Activated CD4-positive, alpha-beta T cell treated with anti-CD3 and anti-CD28 coated beads, Interleukin-2, amount 10 ng/mL, durations not matched to agents 7 days and 5 days (primary cell): ENCODE results near the gene MFRP. TPM values are rescaled to one million over a fixed set of nuclear protein-coding genes. Genes with fewer than 3 reads are reported as not detected.
"Not testable (repeated sequence)": the region's sequence is repeated elsewhere in the genome, so short reads cannot be mapped to it uniquely, and the experiment has no call there.

Source experiments
- CTCF ChIA-PET: fragments of 350-600 bp; sonication (Branson Sonifier 250); formaldehyde crosslinking; loops from one replicate; lab custom pipeline; 2021; ENCODE audit warnings: antibody characterized with exemption; lab: Charles Lee
- POLR2A ChIA-PET: fragments of 350-600 bp; sonication (Branson Sonifier 250); formaldehyde crosslinking; loops from one replicate; lab custom pipeline; 2021; ENCODE audit warnings: antibody characterized with exemption; lab: Charles Lee
- DNase-seq: peaks from one replicate; pipeline ENCODE4 v3.0.0-alpha.2; 2020
- H3K27ac Mint-ChIP-seq: one replicate; pipeline ENCODE4 v1.8.0; 2021; ENCODE audit warnings: mild to moderate bottlenecking, moderate library complexity, mixed read lengths
- H3K27me3 Mint-ChIP-seq: one replicate; pipeline ENCODE4 v1.8.0; 2021; ENCODE audit warnings: mixed read lengths
- H3K36me3 Mint-ChIP-seq: one replicate; pipeline ENCODE4 v1.8.0; 2021; ENCODE audit warnings: low read depth, mixed read lengths
- H3K4me1 Mint-ChIP-seq: one replicate; pipeline ENCODE4 v1.8.0; 2021; ENCODE audit warnings: mixed read lengths
- H3K4me3 Mint-ChIP-seq: one replicate; pipeline ENCODE4 v1.8.0; 2021; ENCODE audit warnings: mild to moderate bottlenecking, moderate library complexity, mixed read lengths
- H3K9me3 Mint-ChIP-seq: one replicate; pipeline ENCODE4 v1.8.0; 2021; ENCODE audit warnings: mixed read lengths
- total RNA-seq, 2 experiments: library from RNA; stranded (reverse); gene quantifications; one replicate each; pipeline ENCODE4 v1.2.3, GENCODE V29; 2021

The MFRP gene
- total RNA-seq: not detected

DNA sequence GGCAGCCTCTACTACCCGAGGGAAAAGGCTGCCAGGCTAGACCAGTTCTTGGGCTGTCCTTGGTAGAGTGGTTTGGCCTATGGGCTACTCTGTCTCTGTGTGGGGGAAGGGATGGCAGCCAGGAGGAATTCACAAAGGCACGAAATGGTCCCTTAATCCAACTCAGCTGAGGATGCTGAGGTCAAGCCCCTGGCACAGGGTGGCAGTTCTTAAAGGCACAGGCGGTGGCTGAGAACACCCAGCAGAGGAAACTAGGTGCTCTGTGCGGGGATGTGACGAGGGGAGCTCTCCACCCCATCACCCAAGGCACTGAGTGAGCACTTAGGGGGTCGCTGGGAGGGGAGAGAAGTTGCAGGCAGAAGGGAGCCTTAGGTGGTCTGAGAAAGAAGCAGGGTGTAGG is at the start of gene MFRP:
TSS of gene MFRP (minus strand) at position 101 of the 400 bp plus-strand sequence. CDS start 192 bp downstream, outside the sequence.
- no peak within 1 kb of the TSS for H3K4me3 Mint-ChIP-seq
- no peaks in the 10 kb centered on the region for H3K36me3 Mint-ChIP-seq
- no peak for DNase-seq
- CTCF ChIA-PET: interaction anchor here (3.1 to 6.6 kb wide), 2 partner anchors 8 to 10 kb away, joined by 19 to 50 read pairs; no protein-coding TSS in a partner anchor
- peaks cover 33% of the 10 kb centered on the region for H3K27me3 Mint-ChIP-seq
- POLR2A ChIA-PET: no interaction called here
- no peak within 1 kb of the TSS for H3K27ac Mint-ChIP-seq
- H3K4me1 Mint-ChIP-seq: peaks cover 11% of the 10 kb centered on the region
- no peaks in the 10 kb centered on the region for H3K9me3 Mint-ChIP-seq

DNA sequence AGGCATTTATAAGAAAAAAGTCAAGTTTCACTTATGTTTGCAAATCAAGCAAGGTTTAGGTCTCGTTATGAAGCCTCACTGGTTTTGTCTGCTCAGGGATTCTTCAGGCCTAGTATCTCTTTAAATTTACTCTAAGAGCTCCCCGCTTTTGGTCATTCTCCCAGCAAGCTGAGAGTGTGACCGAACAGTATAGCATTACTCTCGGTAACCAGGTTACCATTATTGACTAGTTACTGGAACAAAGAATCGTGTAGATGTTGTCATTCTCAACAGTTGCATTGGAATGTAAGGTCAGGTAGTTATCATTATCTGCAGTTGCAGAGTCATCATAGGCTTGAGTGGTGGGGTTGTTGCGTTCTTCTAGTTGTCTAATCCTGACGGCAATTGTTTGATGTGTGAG is 44.8 kb upstream of the MFRP start:
- H3K27me3 Mint-ChIP-seq: peaks cover 20% of the 10 kb centered on the region
- ChIA-PET POLR2A (no interaction called here), CTCF (interaction anchor here (1.0 kb wide), 1 partner anchor 10 kb away, joined by 3 read pairs; the partner anchor contains the start of gene USP2)
- H3K27ac Mint-ChIP-seq: no peak overlapping the region
- H3K36me3 Mint-ChIP-seq: no peaks in the 10 kb centered on the region
- H3K4me1 Mint-ChIP-seq: no peaks in the 10 kb centered on the region
- no peak for DNase-seq
- no peak overlapping the region for H3K4me3 Mint-ChIP-seq
- no peaks in the 10 kb centered on the region for H3K9me3 Mint-ChIP-seq

DNA sequence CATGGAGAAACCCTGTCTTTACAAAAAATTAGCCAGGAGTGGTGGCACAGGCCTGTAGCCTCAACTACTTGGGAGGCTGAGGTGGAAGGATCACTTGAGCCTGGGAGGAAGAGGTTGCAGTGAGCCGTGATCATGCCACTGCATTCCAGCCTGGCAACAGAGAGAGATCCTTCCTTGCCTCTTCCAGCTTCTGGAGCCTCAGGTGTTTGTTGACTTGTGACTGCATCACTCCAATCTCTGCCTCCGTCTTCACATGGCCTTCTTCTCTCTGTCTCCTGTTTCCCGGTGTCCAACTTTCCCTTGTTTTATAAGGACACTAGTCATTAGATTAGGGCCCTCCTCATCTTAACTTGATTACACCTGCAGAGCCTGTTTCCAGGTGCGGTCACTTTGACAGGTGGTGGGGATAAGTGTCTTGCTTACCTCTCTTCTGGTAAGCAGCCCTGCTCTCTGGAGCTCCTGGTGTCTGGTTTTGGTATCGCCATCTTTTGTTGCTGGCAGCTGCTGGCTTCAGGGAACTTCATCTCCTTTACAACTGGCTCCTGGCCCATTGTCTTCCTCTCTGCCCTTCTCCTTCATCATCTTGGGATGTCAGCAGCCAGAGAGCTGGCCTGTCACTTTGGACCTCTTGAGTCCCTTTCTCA is 43.2 kb upstream of the MFRP start:
- no peak overlapping the region for H3K27ac Mint-ChIP-seq
- no peaks in the 10 kb centered on the region for H3K9me3 Mint-ChIP-seq
- H3K4me1 Mint-ChIP-seq: no peaks in the 10 kb centered on the region
- no peak for DNase-seq
- ChIA-PET CTCF (no interaction called here), POLR2A (no interaction called here)
- H3K27me3 Mint-ChIP-seq: peaks cover 15% of the 10 kb centered on the region
- no peak overlapping the region for H3K4me3 Mint-ChIP-seq
- no peaks in the 10 kb centered on the region for H3K36me3 Mint-ChIP-seq

DNA sequence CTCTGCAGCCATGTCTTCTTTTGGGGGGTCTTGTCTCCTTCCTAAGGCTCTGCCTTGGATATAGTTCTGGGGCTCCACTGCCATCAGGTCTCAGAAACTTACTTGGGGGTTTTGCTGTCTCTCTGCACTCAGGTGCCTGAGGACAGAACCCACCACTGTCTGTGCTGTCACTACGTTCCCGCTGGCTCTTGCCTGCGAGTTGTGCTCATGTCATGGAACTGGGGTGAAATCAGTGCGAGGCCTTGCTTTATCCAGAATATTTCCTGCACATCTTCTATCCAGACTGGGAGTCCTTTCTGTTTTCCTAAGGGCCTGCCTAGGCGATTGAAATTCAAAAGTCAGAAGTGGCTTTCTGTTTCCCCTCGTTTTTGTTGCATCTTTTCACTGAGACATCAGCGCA is 41.6 kb upstream of the MFRP start:
- no peak for DNase-seq
- no peak overlapping the region for H3K4me3 Mint-ChIP-seq
- no peaks in the 10 kb centered on the region for H3K9me3 Mint-ChIP-seq
- H3K36me3 Mint-ChIP-seq: no peaks in the 10 kb centered on the region
- CTCF ChIA-PET: no interaction called here
- POLR2A ChIA-PET: no interaction called here
- H3K27ac Mint-ChIP-seq: no peak overlapping the region
- no peaks in the 10 kb centered on the region for H3K4me1 Mint-ChIP-seq
- peaks cover 4% of the 10 kb centered on the region for H3K27me3 Mint-ChIP-seq

DNA sequence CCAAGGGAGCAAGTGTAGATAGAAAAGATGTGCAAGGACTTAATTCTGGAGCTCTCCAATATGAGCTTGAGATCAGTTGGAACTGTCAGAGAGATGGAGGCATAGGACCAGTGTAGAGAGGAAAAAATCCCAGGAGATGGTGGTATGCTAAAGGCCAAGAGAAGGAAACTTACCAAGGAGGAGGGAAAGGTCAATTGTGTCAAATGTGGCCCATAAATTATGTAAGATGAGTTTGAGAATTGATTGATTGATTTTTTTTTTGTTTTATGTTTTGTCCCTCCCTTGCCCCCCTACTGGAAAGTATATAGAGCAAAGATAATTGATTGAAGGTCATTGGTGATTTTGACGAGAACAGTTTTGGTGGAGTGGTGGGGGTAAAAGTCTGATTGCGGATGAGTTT is 37.8 kb upstream of the MFRP start:
- H3K36me3 Mint-ChIP-seq: no peaks in the 10 kb centered on the region
- no peak overlapping the region for H3K27ac Mint-ChIP-seq
- CTCF ChIA-PET: interaction anchor here (0.8 to 1.4 kb wide), 3 partner anchors 19 to 37 kb away, joined by 3 to 5 read pairs (median 5); no protein-coding TSS in a partner anchor

DNA sequence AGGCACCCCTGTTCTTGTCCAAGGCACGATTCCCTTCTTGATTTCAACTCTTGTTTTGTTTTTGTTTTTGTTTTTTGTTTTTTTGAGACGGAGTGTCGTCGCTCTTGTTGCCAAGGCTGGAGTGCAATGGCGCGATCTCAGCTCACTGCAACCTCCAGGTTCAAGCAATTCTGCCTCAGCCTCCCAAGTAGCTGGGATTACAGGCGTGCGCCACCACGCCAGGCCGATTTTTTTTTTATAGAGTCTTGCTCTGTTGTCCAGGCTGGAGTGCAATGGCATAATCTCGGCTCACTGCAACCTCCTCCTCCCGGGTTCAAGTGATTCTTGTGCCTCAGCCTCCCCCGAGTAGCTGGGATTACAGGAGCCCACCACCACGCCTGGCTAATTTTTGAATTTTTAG is 36.0 kb upstream of the MFRP start:
- H3K9me3 Mint-ChIP-seq, H3K27me3 Mint-ChIP-seq, H3K36me3 Mint-ChIP-seq, H3K4me3 Mint-ChIP-seq, DNase-seq, H3K27ac Mint-ChIP-seq, H3K4me1 Mint-ChIP-seq: not testable (repeated sequence)
- CTCF ChIA-PET: interaction anchor here (0.6 to 2.4 kb wide), 8 partner anchors 8 to 774 kb away, joined by 3 to 10 read pairs (median 4); no protein-coding TSS in a partner anchor
- POLR2A ChIA-PET: interaction anchor here (0.7 kb wide), 1 partner anchor 775 kb away, joined by 4 read pairs; no protein-coding TSS in a partner anchor

More for the DNA sequence above, 37.8 kb upstream of the MFRP start:
- H3K9me3 Mint-ChIP-seq: no peaks in the 10 kb centered on the region
- no peak for DNase-seq
- H3K27me3 Mint-ChIP-seq: peaks cover 3% of the 10 kb centered on the region
- no peak overlapping the region for H3K4me3 Mint-ChIP-seq
- POLR2A ChIA-PET: no interaction called here
- H3K4me1 Mint-ChIP-seq: peaks cover 7% of the 10 kb centered on the region

DNA sequence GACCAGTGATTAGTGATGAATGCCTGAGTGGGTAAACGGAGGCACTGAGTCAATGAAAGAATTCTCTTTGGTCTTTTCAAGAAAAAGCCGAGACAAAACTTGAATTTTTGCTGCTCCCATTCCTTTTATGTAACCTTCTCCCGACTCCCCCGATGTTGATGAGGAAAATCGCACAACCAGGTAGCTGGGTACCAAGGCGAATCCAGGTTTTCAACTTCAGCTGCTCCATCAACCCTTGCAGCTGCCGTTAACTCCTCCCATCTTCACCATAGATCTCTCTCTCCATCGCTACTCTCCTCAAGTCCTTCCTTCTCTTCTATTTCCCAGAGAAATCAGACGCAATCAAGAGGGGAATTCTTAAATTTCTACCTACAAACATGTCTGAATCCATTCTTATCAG is 35.6 kb upstream of the MFRP start:
- peaks cover 7% of the 10 kb centered on the region for H3K4me1 Mint-ChIP-seq
- no peak overlapping the region for H3K27ac Mint-ChIP-seq
- peaks cover 6% of the 10 kb centered on the region for H3K27me3 Mint-ChIP-seq
- H3K4me3 Mint-ChIP-seq: no peak overlapping the region
- no peaks in the 10 kb centered on the region for H3K9me3 Mint-ChIP-seq
- CTCF ChIA-PET: interaction anchor here (0.6 to 2.4 kb wide), 8 partner anchors 10 to 773 kb away, joined by 3 to 10 read pairs (median 3); no protein-coding TSS in a partner anchor
- H3K36me3 Mint-ChIP-seq: no peaks in the 10 kb centered on the region
- POLR2A ChIA-PET: no interaction called here
- no peak for DNase-seq

DNA sequence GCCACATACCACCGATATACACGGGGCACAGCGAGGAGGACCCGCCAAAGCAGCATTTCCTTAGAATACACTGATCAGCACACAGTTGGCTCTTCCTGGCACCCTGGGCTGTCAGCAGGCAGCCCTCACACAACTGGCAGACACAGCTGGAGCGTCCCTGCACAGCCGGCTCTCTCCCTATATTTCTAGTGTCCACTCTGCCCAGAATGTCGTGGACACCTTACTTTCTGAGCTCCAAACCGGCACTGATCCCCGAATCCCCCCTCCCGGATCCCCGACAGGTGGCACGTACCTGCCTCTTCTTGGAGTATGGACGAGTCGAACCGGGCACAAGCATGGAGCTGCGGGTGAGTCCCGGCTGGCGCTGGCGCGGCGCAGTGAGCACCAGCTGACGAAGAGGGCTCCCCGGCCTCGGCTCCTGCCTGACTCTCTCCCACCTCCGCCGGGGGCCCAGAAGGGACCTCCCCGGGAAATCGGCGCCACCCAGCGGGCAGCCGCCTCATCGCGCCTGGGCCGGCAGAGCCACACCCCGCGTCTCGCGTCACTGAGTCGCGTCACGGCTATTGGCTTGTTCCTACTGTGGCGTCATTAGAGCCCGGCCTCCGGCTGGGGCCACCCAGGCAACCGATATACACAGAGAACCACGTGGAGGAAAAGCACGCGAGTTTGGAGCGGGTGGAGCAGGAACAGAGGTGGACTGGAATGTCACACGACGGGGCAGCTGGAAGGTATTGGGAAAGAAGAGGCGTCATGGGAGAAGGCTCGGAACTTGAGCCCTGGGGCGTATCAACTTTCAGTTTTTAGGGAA is 34.9 kb upstream of the MFRP start, which contains the start of gene USP2:
TSS of gene USP2 (minus strand) at position 510 of the 808 bp plus-strand sequence. CDS start 8,210 bp downstream, outside the sequence.
- ChIA-PET CTCF (interaction anchor here (0.5 to 2.4 kb wide), 17 partner anchors 8 to 930 kb away, joined by 3 to 11 read pairs (median 4); no protein-coding TSS in a partner anchor), POLR2A (no interaction called here)
- no peaks in the 10 kb centered on the region for H3K36me3 Mint-ChIP-seq
- H3K27ac Mint-ChIP-seq: peak within 1 kb of the TSS; percentile 51
- DNase-seq: peak; percentile 95
- H3K4me1 Mint-ChIP-seq: peaks cover 7% of the 10 kb centered on the region
- no peaks in the 10 kb centered on the region for H3K9me3 Mint-ChIP-seq
- no peak within 1 kb of the TSS for H3K4me3 Mint-ChIP-seq
- peaks cover 6% of the 10 kb centered on the region for H3K27me3 Mint-ChIP-seq

DNA sequence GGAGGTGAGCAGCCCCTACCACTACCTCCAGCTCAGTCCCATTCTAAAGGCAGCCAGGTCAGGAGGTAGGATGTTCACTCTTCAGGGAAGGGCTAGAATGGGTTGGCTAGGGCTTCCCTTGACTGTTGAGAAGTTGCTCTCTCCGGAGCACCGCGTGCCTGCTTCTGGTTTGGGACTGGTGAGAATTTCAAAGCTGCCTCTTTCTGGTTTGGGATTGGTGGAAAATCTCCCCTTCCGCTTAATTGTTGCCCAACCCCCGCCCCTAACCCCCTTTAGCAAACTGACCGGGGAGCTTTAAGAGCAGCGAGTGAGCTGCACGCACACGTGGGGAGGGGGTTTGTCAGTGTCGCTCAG is 34.3 kb upstream of the MFRP start:
- Mint-ChIP-seq H3K27me3 (peaks cover 6% of the 10 kb centered on the region), H3K27ac (no peak overlapping the region), H3K4me1 (peaks cover 7% of the 10 kb centered on the region), H3K36me3 (no peaks in the 10 kb centered on the region), H3K4me3 (no peak overlapping the region), H3K9me3 (no peaks in the 10 kb centered on the region)
- CTCF ChIA-PET: interaction anchor here (0.5 to 2.4 kb wide), 16 partner anchors 8 to 930 kb away, joined by 3 to 11 read pairs (median 4); no protein-coding TSS in a partner anchor
- DNase-seq: no peak
- POLR2A ChIA-PET: no interaction called here

DNA sequence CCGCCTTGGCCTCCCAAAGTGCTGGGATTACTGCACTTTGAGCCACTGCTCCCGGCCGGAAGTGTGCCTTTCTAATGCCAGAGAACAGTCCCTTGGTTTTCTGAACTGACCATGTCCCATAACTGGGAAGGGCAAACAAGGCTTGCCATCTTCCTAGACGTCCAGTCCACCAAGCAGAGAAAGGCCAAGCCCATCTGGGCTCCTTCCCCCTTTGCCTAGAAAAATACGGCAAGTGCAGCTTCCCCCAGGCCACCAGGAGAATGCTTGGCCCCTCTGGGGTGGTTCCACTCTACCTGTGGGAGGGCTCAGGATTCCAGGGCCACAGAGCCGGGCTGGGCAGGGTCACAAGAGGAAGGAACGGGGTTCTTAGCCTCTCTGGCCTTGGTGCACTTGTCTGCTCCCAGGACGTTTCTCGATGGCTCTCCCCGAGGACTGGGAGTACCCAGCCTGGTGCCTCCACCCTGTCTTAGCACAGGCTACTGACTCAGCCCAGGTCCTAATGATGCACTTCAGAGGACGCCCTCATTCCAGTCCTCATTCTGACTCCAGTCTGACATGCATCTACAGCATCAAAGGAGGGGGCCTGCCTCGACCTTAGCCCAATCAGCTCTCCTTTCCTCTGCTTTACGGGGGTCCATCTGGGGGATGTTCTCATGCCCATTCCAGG is 33.8 kb upstream of the MFRP start:
- DNase-seq: no peak
- POLR2A ChIA-PET: no interaction called here
- Mint-ChIP-seq H3K27ac (no peak overlapping the region), H3K4me1 (peaks cover 7% of the 10 kb centered on the region), H3K36me3 (no peaks in the 10 kb centered on the region), H3K4me3 (no peak overlapping the region), H3K27me3 (peaks cover 6% of the 10 kb centered on the region), H3K9me3 (no peaks in the 10 kb centered on the region)
- CTCF ChIA-PET: interaction anchor here (0.7 to 1.6 kb wide), 9 partner anchors 7 to 233 kb away, joined by 3 to 11 read pairs (median 3); no protein-coding TSS in a partner anchor

DNA sequence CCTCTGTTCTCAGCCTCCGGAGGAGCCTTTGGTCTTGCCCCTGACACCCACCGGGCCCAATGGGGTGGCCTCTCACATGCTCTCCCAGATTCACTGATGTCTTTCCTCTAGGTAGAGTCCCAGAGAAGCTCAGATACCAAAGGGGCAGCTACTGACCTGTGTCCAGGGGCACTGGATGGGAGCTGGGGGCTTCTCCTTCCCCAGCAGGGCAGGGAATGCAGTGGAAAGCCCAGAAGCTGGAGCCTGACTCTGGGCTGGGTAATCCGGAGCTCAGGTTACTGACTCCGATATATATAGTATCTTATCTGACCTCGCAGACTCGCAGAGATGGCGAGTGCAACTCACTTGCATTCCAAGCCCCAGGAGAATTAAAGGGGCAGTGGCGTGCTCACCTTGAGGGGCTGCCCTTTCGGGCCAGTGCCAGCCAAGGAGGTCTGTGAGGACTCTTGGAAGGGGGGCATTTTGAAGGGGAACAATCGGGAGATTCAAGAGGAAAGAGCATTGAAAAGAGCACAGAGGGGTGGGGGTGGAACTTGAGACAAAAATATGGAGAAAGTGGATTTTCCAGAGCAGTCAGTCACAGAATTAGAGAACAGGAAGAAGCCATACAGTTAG is 32.5 kb upstream of the MFRP start:
- Mint-ChIP-seq H3K9me3 (no peaks in the 10 kb centered on the region), H3K27ac (no peak overlapping the region), H3K36me3 (no peaks in the 10 kb centered on the region), H3K27me3 (peaks cover 6% of the 10 kb centered on the region), H3K4me3 (no peak overlapping the region), H3K4me1 (peaks cover 9% of the 10 kb centered on the region)
- ChIA-PET POLR2A (no interaction called here), CTCF (interaction anchor here (0.5 to 2.1 kb wide), 5 partner anchors 8 to 560 kb away, joined by 3 to 11 read pairs (median 4); no protein-coding TSS in a partner anchor)
- no peak for DNase-seq
